ENCODE data around the gene PRKG1. TPM values are rescaled to one million over a fixed set of nuclear protein-coding genes. Genes with fewer than 3 reads are reported as not detected.
"Not testable (repeated sequence)": the region's sequence is repeated elsewhere in the genome, so short reads cannot be mapped to it uniquely, and the experiment has no call there.

Gene PRKG1
- polyA plus RNA-seq, 3 donors = 11.9 to 16.4 (median 13.7) TPM

DNA sequence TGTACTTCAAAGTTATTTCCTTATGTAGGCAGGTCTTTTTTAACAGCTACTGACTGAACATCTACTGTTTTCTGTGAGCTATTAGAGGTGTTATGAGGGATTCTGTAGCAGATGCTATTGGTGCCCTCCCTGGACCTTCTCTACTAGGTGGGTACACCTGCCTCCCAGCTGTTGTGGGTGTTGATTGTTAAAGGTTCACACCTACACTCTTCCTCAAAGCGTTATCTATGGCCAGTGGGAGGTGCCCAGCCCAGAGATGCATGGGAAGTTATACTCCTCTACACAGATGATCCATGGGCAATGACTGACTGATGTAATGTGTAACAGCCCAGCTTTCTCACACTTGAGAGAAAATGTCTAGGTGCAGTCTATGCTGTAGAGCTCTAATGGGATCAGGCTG is 127.7 kb downstream of the PRKG1 start:
- no peak for DNase-seq (ENCODE audit: extremely low read depth in 1 of 11, low read depth in 9 of 11, low spot score in 4 of 11)

DNA sequence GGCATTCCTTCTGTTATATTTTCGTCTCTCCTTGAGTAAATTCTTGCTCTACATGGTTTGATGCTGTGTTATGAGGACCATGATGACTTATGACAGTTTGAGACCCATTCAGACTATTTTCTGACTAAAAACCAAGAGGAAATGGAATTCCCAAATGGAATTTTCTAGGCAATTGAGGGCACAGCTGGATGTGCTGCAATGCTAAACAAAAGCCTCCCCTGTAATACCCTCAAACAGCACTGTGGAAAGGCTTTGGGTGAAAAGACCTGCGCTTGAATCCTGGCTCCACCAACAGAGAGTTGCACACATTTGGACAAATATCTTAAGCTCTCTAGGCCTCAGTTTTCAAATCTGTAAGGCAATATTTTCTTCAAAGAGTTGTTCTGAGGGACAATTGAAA is 129.1 kb downstream of the PRKG1 start:
- no peak for DNase-seq (ENCODE audit: extremely low read depth in 1 of 11, low read depth in 9 of 11, low spot score in 4 of 11)

DNA sequence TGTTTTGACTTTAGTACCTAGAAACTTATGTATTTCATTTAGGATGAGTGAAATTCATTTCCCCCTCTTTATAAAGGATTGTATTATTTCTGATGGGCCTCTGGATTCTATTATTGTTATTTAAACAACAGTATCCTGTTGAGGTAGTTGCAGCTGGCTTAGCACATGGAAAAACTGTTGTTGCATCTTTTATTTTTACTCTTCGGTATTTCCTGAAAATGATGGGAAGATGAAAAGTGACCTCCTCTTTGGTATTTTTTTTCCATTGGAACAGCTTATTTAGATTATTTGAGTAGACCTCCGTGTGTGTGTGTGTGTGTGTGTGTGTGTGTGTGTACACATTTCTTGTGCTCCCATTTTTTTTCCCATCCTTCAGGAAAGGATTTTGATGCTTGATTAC is 129.8 kb downstream of the PRKG1 start:
- DNase-seq (ENCODE audit: extremely low read depth in 1 of 11, low read depth in 9 of 11, low spot score in 4 of 11) = no peak

DNA sequence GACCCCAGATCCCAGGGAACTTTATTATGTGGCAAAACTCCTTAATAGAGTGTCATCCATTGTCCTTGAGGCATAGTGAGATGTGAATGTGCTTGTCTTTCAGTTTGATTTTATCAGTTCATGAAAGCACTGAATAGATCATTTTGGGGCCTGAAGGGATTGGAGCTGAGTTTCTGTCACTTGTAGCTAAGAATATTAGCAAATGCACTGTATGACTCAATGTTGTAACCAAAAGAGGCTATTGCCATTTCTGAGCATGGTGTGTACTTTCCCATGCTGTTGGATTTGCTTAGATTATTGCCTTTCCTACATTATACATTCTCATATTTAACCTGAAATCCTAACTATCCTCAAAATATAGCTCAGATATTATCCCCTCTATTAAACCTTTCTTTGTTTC is 130.4 kb downstream of the PRKG1 start:
- DNase-seq (ENCODE audit: extremely low read depth in 1 of 11, low read depth in 9 of 11, low spot score in 4 of 11) = no peak

DNA sequence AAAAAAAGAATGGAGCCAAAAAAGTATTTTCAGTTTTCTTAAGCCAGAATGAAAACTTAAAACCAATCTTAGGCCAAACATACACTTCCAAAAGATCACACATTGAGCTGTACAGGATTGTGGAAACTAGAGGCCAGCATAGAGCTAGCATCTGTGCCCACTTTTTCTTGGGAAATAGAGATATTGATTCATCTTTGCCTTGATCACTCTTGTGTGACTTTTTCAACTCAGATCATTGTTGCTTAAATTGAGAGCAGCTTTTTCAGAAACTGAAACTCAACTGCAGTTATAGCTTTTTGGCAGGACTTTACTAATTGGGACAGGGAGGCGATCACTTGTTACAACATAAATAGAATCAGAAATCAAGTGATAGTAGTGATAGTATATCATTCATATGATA is 132.2 kb downstream of the PRKG1 start:
- DNase-seq (ENCODE audit: extremely low read depth in 1 of 11, low read depth in 9 of 11, low spot score in 4 of 11) = no peak

DNA sequence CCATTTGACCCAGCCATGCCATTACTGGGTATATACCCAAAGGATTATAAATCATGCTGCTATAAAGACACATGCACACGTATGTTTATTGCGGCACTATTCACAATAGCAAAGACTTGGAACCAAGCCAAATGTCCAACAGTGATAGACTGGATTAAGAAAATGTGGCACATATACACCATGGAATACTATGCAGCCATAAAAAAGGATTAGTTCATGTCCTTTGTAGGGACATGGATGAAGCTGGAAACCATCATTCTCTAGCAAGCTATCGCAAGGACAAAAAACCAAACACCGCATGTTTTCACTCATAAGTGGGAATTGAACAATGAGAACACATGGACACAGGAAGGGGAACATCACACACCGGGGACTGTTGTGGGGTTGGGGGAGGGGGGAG is 138.7 kb downstream of the PRKG1 start:
- DNase-seq (ENCODE audit: extremely low read depth in 1 of 11, low read depth in 9 of 11, low spot score in 4 of 11) = not testable (repeated sequence)

DNA sequence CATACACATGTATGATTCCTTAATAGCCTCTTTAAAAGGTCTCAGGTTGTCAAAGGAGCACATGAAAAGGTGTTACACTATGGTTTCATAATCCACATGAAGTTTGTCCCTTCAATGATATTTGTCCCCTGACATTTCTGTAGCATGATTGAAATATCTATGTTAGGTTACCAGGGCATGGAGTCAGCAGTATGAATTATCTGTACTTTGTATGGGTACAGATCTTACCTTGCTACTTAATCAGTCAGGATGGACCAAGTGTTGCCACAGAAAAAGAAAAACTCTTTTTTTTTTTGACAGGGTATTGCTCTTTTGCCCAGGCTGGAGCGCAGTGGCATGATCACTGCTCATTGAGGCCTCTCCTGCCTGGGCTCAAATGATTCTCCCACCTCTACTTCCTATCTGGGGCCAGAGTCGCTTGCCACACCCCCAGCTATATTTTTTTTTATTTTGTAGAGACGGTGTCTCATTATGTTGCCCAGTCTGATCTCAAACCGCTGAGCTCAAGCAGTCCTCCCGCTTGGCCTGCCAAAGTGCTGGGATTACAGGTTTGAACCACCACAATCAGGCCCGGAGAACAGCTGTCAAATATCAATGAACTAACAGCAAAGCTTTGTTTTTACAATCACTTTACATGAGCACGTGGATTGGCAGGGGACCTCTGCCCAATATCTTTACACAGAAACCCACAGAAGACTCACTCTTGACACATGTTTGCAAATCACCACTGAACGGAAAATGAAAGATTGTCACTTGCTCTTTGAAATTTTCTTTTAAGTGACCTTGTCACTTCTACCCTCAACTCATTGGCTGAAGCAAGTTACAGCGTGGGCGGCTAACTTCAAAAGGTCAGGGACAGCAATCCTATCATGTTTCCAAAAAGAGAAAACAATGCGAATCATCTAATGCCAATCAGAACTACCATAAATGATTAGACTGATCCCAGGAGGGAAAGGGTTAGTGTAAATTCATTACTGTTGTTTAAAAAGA is 140.2 kb downstream of the PRKG1 start:
- DNase-seq (ENCODE audit: extremely low read depth in 1 of 11, low read depth in 9 of 11, low spot score in 4 of 11) = no peak

DNA sequence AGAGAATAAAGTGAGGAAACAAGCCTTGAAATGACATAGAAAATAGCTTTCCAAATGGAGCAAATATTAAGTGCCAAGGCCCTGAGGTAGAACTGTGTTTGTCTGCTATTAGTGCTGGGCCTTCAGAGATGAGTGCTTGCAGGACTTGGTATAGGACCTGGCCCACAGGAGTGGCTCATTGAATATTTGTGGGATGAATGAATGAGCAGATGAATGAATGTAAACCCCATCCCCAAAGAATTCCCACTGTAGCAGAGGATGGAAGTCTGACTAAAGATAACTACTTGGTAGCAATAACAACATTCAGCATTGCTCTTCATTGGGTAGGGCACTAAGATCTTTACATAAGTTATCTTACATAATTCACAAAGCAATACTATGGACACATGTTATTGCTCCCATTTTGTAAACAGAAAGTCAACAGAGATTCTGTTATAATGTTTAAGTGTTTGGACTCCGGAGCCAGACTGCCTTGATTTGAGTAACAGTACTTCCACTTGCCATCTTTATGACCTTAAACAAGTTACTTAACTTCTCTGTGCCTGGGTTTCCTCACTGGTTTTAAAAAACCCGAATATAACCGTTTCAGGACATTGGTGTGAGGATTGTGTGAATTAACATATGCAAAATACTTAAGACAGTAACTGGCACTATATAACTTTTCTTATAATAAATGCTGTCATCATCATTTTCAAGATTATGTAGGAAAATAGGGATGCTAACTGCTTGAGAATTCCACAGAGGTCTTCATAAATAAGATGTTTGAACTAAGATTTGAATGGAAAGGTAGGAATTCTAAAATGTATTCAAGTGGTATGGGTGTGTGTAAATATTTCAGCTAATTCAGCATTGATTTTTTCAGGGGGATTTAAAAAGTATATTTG is 141.9 kb downstream of the PRKG1 start:
- no peak for DNase-seq (ENCODE audit: extremely low read depth in 1 of 11, low read depth in 9 of 11, low spot score in 4 of 11)

DNA sequence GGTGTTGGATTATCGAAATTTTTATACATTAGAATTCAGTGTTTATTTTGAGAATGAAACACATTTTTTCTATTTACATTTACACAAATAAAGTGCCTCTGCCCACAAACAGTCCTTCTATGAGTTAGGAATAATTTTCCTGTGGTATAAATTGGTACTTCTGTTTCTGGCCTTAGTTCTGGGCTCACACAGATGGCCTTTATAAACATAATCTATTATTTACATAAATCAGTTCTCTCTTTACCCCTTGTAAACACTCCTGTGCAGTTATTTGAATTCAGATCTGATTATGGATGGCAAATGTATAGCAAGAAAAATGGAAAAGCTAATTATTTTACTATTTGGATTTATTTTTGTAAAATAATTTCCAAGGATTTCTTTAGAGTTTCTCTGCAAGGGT is 143.2 kb downstream of the PRKG1 start:
- DNase-seq (ENCODE audit: extremely low read depth in 1 of 11, low read depth in 9 of 11, low spot score in 4 of 11) = no peak

DNA sequence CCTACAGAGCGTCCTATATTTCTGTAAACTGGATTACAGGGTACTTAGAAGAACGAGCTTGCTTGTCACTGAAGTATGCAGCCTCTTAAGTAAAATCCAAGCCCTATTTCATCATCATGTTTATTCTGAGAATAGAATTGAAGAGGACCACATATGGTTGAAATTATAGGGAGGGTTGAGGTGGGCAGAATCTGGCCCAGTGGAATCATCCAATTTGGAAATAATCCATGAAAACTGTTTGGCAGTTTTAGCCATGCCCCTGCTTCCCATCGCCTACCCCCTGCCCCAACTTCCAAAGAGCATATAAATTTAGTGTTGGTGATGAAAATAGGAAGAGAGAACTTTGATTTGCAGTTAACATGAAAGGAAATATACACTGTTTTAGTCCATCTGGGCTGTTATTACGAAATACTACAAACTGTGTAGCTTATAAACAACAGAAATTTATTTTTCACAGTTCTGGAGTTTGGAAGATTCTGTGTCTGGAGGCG is 150.4 kb downstream of the PRKG1 start:
- no peak for DNase-seq (ENCODE audit: extremely low read depth in 1 of 11, low read depth in 9 of 11, low spot score in 4 of 11)

DNA sequence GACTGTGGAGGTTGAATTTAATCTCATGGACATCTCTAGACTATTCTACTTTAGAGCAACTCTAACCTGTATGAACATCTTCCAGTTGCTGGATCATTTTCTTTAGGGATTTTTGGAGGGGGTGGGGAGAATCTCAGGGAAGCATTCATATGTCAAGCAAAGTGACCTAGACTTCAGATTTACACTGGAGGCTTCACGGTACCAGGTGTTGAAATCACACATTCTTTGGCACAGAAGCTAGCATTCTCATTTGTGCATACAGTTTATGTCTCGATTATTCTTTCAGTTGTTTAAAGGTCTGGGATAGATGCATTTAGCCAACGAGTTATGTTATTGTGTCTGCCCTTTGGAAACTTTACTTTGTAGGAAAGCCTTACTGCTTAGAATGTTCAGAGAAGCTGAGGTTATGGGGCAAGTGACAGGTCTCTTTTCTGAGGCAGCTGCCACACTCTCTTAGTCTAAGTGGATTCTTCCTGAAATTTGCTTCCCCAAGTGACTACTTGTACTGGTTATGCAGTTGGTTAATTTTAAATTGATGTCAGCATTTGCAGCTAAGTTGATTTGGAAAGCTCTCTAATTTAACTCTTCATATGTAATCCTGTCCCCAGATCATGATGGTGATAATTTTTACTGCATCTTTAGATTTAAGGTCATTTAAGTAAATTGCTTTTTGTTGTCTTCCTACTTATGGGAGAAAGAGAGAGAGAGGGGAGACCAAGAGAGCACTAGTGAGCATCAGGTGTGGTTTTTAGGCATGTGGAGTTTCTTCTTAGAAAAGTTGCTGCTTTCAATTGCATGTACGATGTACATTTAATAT is 153.8 kb downstream of the PRKG1 start:
- DNase-seq (ENCODE audit: extremely low read depth in 1 of 11, low read depth in 9 of 11, low spot score in 4 of 11) = no peak

DNA sequence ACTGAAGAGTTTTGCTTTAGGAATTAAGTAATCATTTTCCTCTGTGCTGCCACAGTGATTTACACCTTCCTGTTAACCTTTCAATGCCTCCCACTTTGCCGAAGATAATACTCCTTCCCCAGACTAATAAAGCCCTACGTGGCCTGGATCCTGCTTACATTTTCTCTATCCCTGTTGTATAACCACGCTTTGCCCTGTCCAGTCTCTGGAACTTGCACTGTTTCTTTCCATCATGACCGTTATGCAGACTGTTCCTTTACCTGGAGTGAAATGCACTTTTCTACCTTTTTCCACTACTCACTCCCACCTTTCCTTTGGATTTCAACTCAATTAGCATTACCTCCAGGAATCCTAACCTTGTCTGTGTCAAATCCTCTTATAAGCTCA is 154.4 kb downstream of the PRKG1 start:
- DNase-seq (ENCODE audit: extremely low read depth in 1 of 11, low read depth in 9 of 11, low spot score in 4 of 11) = no peak

DNA sequence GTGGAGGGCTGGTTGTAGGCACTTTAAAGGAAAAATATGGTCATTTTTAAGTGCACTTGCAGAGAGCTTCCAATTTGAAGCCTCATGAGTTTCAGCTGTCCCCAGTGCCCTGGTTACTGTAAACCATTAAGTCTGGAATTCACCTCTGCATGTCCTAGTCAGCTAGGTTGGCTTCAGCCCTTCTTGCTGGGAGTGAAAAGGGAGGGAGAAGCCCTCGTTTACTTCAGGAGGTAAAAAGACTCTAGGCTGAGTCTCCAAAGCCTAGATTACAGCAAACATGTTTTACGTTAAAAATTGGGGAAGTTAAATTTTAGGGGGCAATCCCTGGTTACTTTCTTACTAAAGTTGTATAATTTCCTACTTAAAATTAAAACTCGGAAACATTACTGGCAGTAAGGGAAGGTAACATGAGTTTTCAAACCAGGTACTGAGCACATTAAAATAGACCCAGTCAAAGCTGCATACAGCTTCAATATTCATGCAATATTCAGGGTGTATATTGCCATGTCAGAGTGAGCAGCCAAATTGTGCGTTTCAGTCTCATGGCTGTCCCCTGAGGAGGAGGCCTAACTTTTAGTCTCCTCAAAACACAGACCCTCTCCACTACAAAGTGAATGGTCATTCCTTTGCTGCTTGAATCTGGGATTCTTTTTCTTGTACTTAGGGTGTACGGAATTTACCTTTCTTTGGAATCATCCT is 156.7 kb downstream of the PRKG1 start:
- no peak for DNase-seq (ENCODE audit: extremely low read depth in 1 of 11, low read depth in 9 of 11, low spot score in 4 of 11)

DNA sequence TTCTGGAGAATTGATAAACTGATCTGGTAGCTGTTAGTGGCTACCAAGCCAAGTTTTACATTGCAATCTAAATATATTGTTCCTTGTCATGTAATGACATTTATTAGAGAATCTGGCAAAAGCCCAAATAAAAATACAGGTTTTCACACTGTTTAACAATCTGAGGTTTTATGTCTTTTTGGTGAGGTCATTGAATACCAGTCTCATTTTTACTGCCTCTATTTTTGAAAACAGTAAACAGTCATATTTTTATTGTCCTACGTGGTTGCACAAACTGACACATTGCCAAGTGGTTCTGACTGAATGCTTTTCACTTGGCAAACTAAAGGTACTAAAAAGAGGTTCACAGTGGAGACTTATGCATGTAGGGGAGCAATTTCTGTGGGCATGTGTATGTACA is 157.5 kb downstream of the PRKG1 start:
- DNase-seq (ENCODE audit: extremely low read depth in 1 of 11, low read depth in 9 of 11, low spot score in 4 of 11) = no peak

DNA sequence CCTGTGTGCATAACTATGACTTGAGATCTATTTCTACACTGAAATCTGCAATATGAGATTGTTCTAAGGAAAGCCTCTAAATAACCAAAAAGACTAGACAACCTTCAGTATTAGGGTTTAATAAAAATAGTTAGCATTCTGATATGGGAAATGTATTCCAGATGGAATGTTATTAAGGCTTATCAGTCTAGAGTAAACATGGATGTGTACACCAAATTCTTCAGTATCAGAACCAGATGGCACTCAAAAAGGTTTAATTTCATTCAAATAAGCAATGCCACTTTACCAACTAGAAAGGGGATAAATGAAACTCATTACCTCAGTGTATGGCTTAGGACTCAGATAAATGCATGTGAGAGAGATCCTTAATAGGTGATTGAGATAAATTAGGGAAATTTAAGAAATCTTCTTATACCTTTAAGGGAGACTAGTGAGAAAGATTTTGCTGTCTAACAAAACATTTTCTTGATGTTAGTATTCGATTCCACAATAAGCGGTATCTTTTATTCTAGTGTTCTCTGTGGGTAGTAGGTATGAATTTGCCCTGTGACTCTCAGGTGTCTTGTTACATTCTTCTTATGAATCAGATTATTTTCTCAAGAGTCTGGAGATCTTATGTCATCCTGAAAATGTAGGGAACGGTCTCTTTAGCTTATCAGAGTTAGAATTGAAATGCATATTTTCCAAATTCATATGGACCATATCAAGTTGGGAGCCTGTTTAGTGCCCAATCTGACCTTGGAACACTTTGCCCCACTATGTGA is 159.2 kb downstream of the PRKG1 start:
- no peak for DNase-seq (ENCODE audit: extremely low read depth in 1 of 11, low read depth in 9 of 11, low spot score in 4 of 11)

DNA sequence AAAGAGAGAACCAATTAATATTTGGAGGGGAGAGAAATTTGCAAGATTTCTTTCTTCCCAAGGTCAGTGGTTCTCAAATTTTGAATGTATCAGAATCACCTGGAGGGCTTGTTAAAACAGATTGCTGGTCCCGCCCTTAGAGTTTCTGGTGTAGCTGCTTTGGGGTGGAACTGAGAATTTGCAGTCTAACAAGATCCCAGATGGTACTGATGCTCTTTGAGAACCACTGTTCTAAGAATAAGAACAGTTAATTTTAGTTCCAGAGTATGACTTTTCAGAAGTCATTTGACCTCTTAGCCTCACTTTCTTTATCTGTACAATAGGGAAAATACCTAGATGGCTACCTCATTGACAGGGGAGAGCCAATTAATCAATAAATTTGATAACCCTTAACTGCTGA is 161.6 kb downstream of the PRKG1 start:
- DNase-seq (ENCODE audit: extremely low read depth in 1 of 11, low read depth in 9 of 11, low spot score in 4 of 11) = no peak

DNA sequence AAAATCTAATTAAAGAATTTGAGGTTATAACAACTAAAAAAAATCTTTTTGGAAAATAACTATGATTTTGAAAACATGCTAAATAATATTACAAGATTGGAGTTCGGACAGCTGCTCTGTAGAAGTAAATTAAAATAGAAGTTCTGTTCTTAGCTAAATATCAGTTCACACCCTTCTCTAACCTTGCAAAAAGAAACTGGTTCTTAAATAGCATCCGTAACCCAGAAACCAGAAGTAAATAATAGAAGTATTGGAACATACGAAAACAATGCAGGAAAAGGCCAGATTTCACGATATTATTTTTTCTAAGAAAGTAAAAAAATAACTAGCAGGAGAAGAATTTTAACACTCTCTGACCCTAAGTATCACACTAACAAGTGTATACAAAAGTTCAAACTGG is 164.7 kb downstream of the PRKG1 start:
- no peak for DNase-seq (ENCODE audit: extremely low read depth in 1 of 11, low read depth in 9 of 11, low spot score in 4 of 11)

DNA sequence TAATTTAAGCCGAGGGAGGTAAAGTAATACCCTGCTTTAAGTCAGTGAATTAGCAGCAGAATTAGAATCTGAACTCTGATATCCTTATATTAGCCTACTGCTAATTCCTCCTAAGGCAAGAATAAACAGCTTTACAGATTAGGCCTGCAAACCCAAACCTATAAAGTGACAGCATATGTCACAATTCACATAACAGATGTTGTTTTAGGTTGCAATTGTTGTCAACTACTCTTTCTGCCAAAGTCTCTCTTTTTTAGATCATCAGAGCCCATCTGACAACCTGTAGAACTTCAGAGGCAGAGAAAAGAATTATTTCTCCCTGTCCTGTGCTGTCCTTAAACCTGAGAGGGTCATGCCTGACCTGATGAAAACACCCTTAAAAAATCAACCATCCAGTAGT is 167.2 kb downstream of the PRKG1 start:
- DNase-seq (ENCODE audit: extremely low read depth in 1 of 11, low read depth in 9 of 11, low spot score in 4 of 11) = no peak

All from renal cortex interstitium (tissue), 11 donors.